Osteoblast (primary cell): ENCODE results near the gene MPZL3. TPM values are rescaled to one million over a fixed set of nuclear protein-coding genes. Genes with fewer than 3 reads are reported as not detected.

Source experiments
- DNase-seq: peaks from one replicate; pipeline ENCODE4 v3.0.0; 2011; ENCODE audit warnings: low spot score, mixed read lengths; ENCODE audit not compliant: insufficient read length; ENCODE audit errors: missing footprints
- H2AFZ ChIP-seq: 2 replicates; pipeline ENCODE4 v1.6.0; 2011; ENCODE audit warnings: mild to moderate bottlenecking, low read length
- H3K27ac ChIP-seq: 2 replicates; pipeline ENCODE4 v1.5.1; 2011; ENCODE audit warnings: mild to moderate bottlenecking, low read depth, low read length, moderate library complexity
- H3K27me3 ChIP-seq: 2 replicates; pipeline ENCODE4 v1.6.0; 2012; ENCODE audit warnings: mild to moderate bottlenecking, control low read depth, inconsistent platforms, low read length, moderate library complexity; ENCODE audit not compliant: insufficient read depth
- H3K36me3 ChIP-seq: 2 replicates; pipeline ENCODE4 v1.5.1; 2011; ENCODE audit warnings: mild to moderate bottlenecking, low read length, control low read depth, moderate library complexity; ENCODE audit not compliant: insufficient read depth
- H3K4me1 ChIP-seq: 2 replicates; pipeline ENCODE4 v1.5.1; 2011; ENCODE audit warnings: mild to moderate bottlenecking, low read length, control low read depth, moderate library complexity; ENCODE audit not compliant: insufficient read depth
- H3K4me2 ChIP-seq: 2 replicates; pipeline ENCODE4 v1.6.0; 2011; ENCODE audit warnings: mild to moderate bottlenecking, low read length; ENCODE audit not compliant: insufficient read depth
- H3K4me3 ChIP-seq: fragments of 200-600 bp; sonication (generic); 3 replicates; pipeline ENCODE4 v1.5.1; 2012; ENCODE audit warnings: mild to moderate bottlenecking, low read length, inconsistent platforms; ENCODE audit not compliant: insufficient read depth
- H3K79me2 ChIP-seq: 2 replicates; pipeline ENCODE4 v1.6.0; 2012; ENCODE audit warnings: mild to moderate bottlenecking, low read length, control low read depth, inconsistent platforms; ENCODE audit not compliant: insufficient read depth
- H3K9me3 ChIP-seq: 2 replicates; pipeline ENCODE4 v1.5.1; 2011; ENCODE audit warnings: low read depth, low read length, control low read depth
- H4K20me1 ChIP-seq: 2 replicates; pipeline ENCODE4 v1.6.0; 2012; ENCODE audit warnings: mild to moderate bottlenecking, low read length, control low read depth; ENCODE audit not compliant: insufficient read depth
- CTCF ChIP-seq: IDR thresholded peaks from 2 replicates; pipeline ENCODE4 v1.5.1; 2011; ENCODE audit warnings: mild to moderate bottlenecking, low read depth, low read length, moderate library complexity; ENCODE audit errors: extremely low read depth
- total RNA-seq: library from RNA; depleted of rRNA; stranded (reverse); fragments of >200 nt; gene quantifications from 2 replicates; pipeline ENCODE4 v1.2.3, GENCODE V29; 2012

Gene MPZL3
- total RNA-seq, 1 donor: 1.8 TPM

- Histone ChIP-seq H3K79me2 (no peaks in the 10 kb centered on the region), H3K9me3 (no peaks in the 10 kb centered on the region), H3K27me3 (peaks cover 4% of the 10 kb centered on the region), H3K36me3 (no peaks in the 10 kb centered on the region), H3K4me3 (no peak overlapping the region), H3K27ac (no peak overlapping the region), H2AFZ (no peak overlapping the region), H4K20me1 (no peaks in the 10 kb centered on the region), H3K4me1 (no peaks in the 10 kb centered on the region), H3K4me2 (no peak overlapping the region)
- no peak for DNase-seq
- TF ChIP-seq CTCF: no peak
Observed at GRCh38 chr11:118239509-118240205, 12.5 kb downstream of the MPZL3 start.

- Histone ChIP-seq H3K4me1 (no peaks in the 10 kb centered on the region), H3K79me2 (no peaks in the 10 kb centered on the region), H3K27ac (no peak overlapping the region), H2AFZ (no peak overlapping the region), H3K4me2 (no peak overlapping the region), H3K9me3 (no peaks in the 10 kb centered on the region), H3K27me3 (peaks cover 4% of the 10 kb centered on the region), H3K36me3 (no peaks in the 10 kb centered on the region), H4K20me1 (no peaks in the 10 kb centered on the region), H3K4me3 (no peak overlapping the region)
- no peak for DNase-seq
- no peak for TF ChIP-seq CTCF
Observed at GRCh38 chr11:118238929-118239328, 13.2 kb downstream of the MPZL3 start.

- Histone ChIP-seq H3K36me3 (no peaks in the 10 kb centered on the region), H3K27me3 (peaks cover 4% of the 10 kb centered on the region), H3K4me1 (no peaks in the 10 kb centered on the region), H4K20me1 (no peaks in the 10 kb centered on the region), H3K4me3 (no peak overlapping the region), H2AFZ (no peak overlapping the region), H3K9me3 (no peaks in the 10 kb centered on the region), H3K79me2 (no peaks in the 10 kb centered on the region), H3K4me2 (no peak overlapping the region), H3K27ac (no peak overlapping the region)
- TF ChIP-seq CTCF: no peak
- no peak for DNase-seq
Observed at GRCh38 chr11:118238421-118238820, 13.7 kb downstream of the MPZL3 start.

GRCh38 chr11:118236170-118236569 lies 16.0 kb downstream of the MPZL3 start:
- Histone ChIP-seq H3K4me2 (no peak overlapping the region), H3K79me2 (no peaks in the 10 kb centered on the region), H3K27me3 (peaks cover 5% of the 10 kb centered on the region), H2AFZ (no peak overlapping the region), H3K36me3 (no peaks in the 10 kb centered on the region), H3K27ac (no peak overlapping the region), H4K20me1 (no peaks in the 10 kb centered on the region), H3K4me1 (no peaks in the 10 kb centered on the region), H3K9me3 (no peaks in the 10 kb centered on the region), H3K4me3 (no peak overlapping the region)
- no peak for DNase-seq
- TF ChIP-seq CTCF: no peak
